Uterus (tissue), 4 donors: ENCODE results near the gene RABGAP1L. TPM values are rescaled to one million over a fixed set of nuclear protein-coding genes. Genes with fewer than 3 reads are reported as not detected.

Experiments
- DNase-seq, 2 donors: peaks; one replicate each; pipeline ENCODE4 v3.0.0-alpha.2; 2019 to 2020
- H3K27ac ChIP-seq, 2 donors: fragments of 200-600 bp; sonication (generic); 1 replicate in 1 of 2; 2 replicates in 1 of 2; pipeline ENCODE4 v1.5.1; 2016 to 2018
- H3K27me3 ChIP-seq, 2 donors: fragments of 200-600 bp; sonication (generic); one replicate each; pipeline ENCODE4 v1.5.1; 2018 to 2019; ENCODE audit warnings: control low read depth in 1 of 2
- H3K36me3 ChIP-seq, 2 donors: fragments of 200-600 bp; sonication (generic); one replicate each; pipeline ENCODE4 v1.5.1; 2019; ENCODE audit warnings: control low read depth in 1 of 2
- H3K4me1 ChIP-seq, 2 donors: fragments of 200-600 bp; sonication (generic); one replicate each; pipeline ENCODE4 v1.5.1; 2018 to 2019; ENCODE audit warnings: control low read depth in 1 of 2
- H3K4me3 ChIP-seq, 2 donors: fragments of 200-600 bp; sonication (generic); 1 replicate in 1 of 2; 2 replicates in 1 of 2; pipeline ENCODE4 v1.5.1; 2018 to 2019; ENCODE audit warnings: mild to moderate bottlenecking in 1 of 2
- H3K9me3 ChIP-seq, 2 donors: fragments of 200-600 bp; sonication (generic); one replicate each; pipeline ENCODE4 v1.5.1; 2019; ENCODE audit warnings: control low read depth in 1 of 2
- CTCF ChIP-seq, 4 experiments: fragments of 200-600 bp in 2 of 4; fragments of 450-650 bp in 2 of 4; sonication (generic) in 2 of 4; IDR thresholded peaks; one replicate each; pipeline ENCODE4 v1.5.1; 2016 to 2019; ENCODE audit warnings: antibody characterized with exemption in 4 of 4, mild to moderate bottlenecking in 2 of 4, moderate library complexity in 1 of 4
- POLR2A ChIP-seq, 2 donors: fragments of 450-650 bp; IDR thresholded peaks; one replicate each; pipeline ENCODE4 v1.6.1; 2016; ENCODE audit warnings: antibody characterized with exemption in 2 of 2, mild to moderate bottlenecking in 1 of 2, moderate library complexity in 1 of 2
- intact Hi-C: fragments of 100-400 bp; cut with DNase I; formaldehyde crosslinking; loops from one replicate; pipeline ENCODE4 v1.15.1; 2023; ENCODE audit warnings: low total_unique reads
- total RNA-seq, 4 donors: library from RNA; depleted of rRNA in 3 of 4; stranded (reverse); fragments of >200 nt in 3 of 4; gene quantifications; one replicate each; pipeline versions ENCODE4 v1.1.0 to v1.2.4, GENCODE V29; 2014 to 2023
- donor health status: DM: yes; HTN: yes; CAD: no.

RABGAP1L gene
- total RNA-seq, 4 donors from 2014 or later = 19.1 to 93.7 (median 35.1) TPM

GRCh38 chr1:174958396-174958795 lies 799.1 kb downstream of the RABGAP1L start:
- DNase-seq = no peak
- intact Hi-C loops = no loop called here
- no peaks in the 10 kb centered on the region for H3K36me3 ChIP-seq
- H3K9me3 ChIP-seq = no peaks in the 10 kb centered on the region
- TF ChIP-seq CTCF (IDR thresholded peaks at IDR 0.05) (no peak), POLR2A (IDR thresholded peaks at IDR 0.05) (no peak)
- no peak overlapping the region for H3K4me3 ChIP-seq
- H3K4me1 ChIP-seq = peaks cover 0 to under 1% of the 10 kb centered on the region in 2 donors
- H3K27ac ChIP-seq = no peak overlapping the region
- no peaks in the 10 kb centered on the region for H3K27me3 ChIP-seq

GRCh38 chr1:174960362-174960761 lies 801.0 kb downstream of the RABGAP1L start:
- H3K36me3 ChIP-seq = no peaks in the 10 kb centered on the region
- H3K4me1 ChIP-seq = peaks cover 0 to 4% of the 10 kb centered on the region in 2 donors
- intact Hi-C loops = no loop called here
- no peaks in the 10 kb centered on the region for H3K27me3 ChIP-seq
- no peak for TF ChIP-seq POLR2A (IDR thresholded peaks at IDR 0.05)
- no peak for TF ChIP-seq CTCF (IDR thresholded peaks at IDR 0.05)
- H3K27ac ChIP-seq = no peak overlapping the region
- no peaks in the 10 kb centered on the region for H3K9me3 ChIP-seq
- no peak overlapping the region for H3K4me3 ChIP-seq
- no peak for DNase-seq

GRCh38 chr1:174963529-174964125 lies 804.3 kb downstream of the RABGAP1L start:
- Histone ChIP-seq H3K36me3 (no peaks in the 10 kb centered on the region), H3K4me1 (peaks cover 4 to 14% of the 10 kb centered on the region in 2 donors), H3K27ac (peak overlapping the region; percentile 71 to 84), H3K27me3 (no peaks in the 10 kb centered on the region), H3K9me3 (no peaks in the 10 kb centered on the region), H3K4me3 (peak overlapping the region in 1 of 2 donors; percentile 14)
- DNase-seq = no peak
- TF ChIP-seq POLR2A (IDR thresholded peaks at IDR 0.05) (no peak), CTCF (IDR thresholded peaks at IDR 0.05) (no peak)
- intact Hi-C loops = no loop called here

GRCh38 chr1:174964261-174964971 lies 805.1 kb downstream of the RABGAP1L start:
- Histone ChIP-seq H3K36me3 (no peaks in the 10 kb centered on the region), H3K27me3 (no peaks in the 10 kb centered on the region), H3K9me3 (no peaks in the 10 kb centered on the region), H3K27ac (peak overlapping the region; percentile 71 to 84), H3K4me1 (peaks cover 4 to 15% of the 10 kb centered on the region in 2 donors), H3K4me3 (peak overlapping the region in 1 of 2 donors; percentile 14)
- TF ChIP-seq POLR2A (IDR thresholded peaks at IDR 0.05) (no peak), CTCF (IDR thresholded peaks at IDR 0.05) (no peak)
- intact Hi-C loops = no loop called here
- no peak for DNase-seq

GRCh38 chr1:174964972-174965361 lies 805.6 kb downstream of the RABGAP1L start:
- peaks cover 4 to 15% of the 10 kb centered on the region in 2 donors for H3K4me1 ChIP-seq
- intact Hi-C loops = no loop called here
- DNase-seq = no peak
- peak overlapping the region in 1 of 2 donors; percentile 14 for H3K4me3 ChIP-seq
- TF ChIP-seq POLR2A (IDR thresholded peaks at IDR 0.05) = no peak
- H3K27ac ChIP-seq = peak overlapping the region; percentile 71 to 84
- no peaks in the 10 kb centered on the region for H3K36me3 ChIP-seq
- H3K27me3 ChIP-seq = no peaks in the 10 kb centered on the region
- no peaks in the 10 kb centered on the region for H3K9me3 ChIP-seq
